ENCODE measurements around the gene TSEN15. TPM values are rescaled to one million over a fixed set of nuclear protein-coding genes. Genes with fewer than 3 reads are reported as not detected.

TSEN15 gene
- total and polyA plus RNA-seq, 2 of the 13 experiments (the other 11 are each of a cell fraction or from before 2014, with no cell fraction given) = 25.6 to 35.8 TPM

GRCh38 chr1:184002071-184002470, 49.5 kb upstream of the TSEN15 start (continued):
- TF ChIP-seq GMEB2 (CRISPR knock-in tag; IDR thresholded peaks at IDR 0.05; ENCODE audit: low read depth) (no peak), ZNF331 (CRISPR knock-in tag; IDR thresholded peaks at IDR 0.05) (peak; percentile 34; the same call in 1 of the 2 replicates), RBM39 (IDR thresholded peaks at IDR 0.05; ENCODE audit: low read depth, low read length, poor library complexity, severe bottlenecking) (no peak), ZNF292 (CRISPR knock-in tag; IDR thresholded peaks at IDR 0.05; ENCODE audit: borderline replicate concordance, low read depth) (no peak), NAIF1 (CRISPR knock-in tag; IDR thresholded peaks at IDR 0.05; ENCODE audit: borderline replicate concordance) (no peak), GABPB1 (CRISPR knock-in tag; IDR thresholded peaks at IDR 0.05) (no peak), KMT2A (CRISPR knock-in tag; IDR thresholded peaks at IDR 0.05) (no peak), ZFP36L2 (CRISPR knock-in tag; IDR thresholded peaks at IDR 0.05) (no peak), ZNF136 (CRISPR knock-in tag; IDR thresholded peaks at IDR 0.05; ENCODE audit: low read depth) (no peak), CEBPB (IDR thresholded peaks at IDR 0.05; ENCODE audit: borderline replicate concordance, low read depth, low read length) (no peak), ZNF143 (CRISPR knock-in tag; IDR thresholded peaks at IDR 0.05) (no peak), FUBP1 (CRISPR knock-in tag; IDR thresholded peaks at IDR 0.05; ENCODE audit: borderline replicate concordance) (no peak), ZFP1 (CRISPR knock-in tag; IDR thresholded peaks at IDR 0.05) (no peak), SYNCRIP (IDR thresholded peaks at IDR 0.05; ENCODE audit: insufficient read depth, low read depth, low read length) (no peak), HOXA5 (CRISPR knock-in tag; IDR thresholded peaks at IDR 0.05) (no peak), ZNF737 (CRISPR knock-in tag; IDR thresholded peaks at IDR 0.05; ENCODE audit: borderline replicate concordance) (no peak), PHB2 (IDR thresholded peaks at IDR 0.05; ENCODE audit: partially characterized antibody) (no peak), SETDB1 (CRISPR knock-in tag; IDR thresholded peaks at IDR 0.05; ENCODE audit: borderline replicate concordance) (no peak), MLX (CRISPR knock-in tag; IDR thresholded peaks at IDR 0.05) (0 out of 2 replicates have a peak, but pooled peaks have one; percentile 24), ZFX (CRISPR knock-in tag; IDR thresholded peaks at IDR 0.05; ENCODE audit: low read depth) (peak; percentile 66), PTBP1 (IDR thresholded peaks at IDR 0.05; ENCODE audit: low read depth, low read length, poor library complexity, severe bottlenecking) (no peak), ZFP36L1 (CRISPR knock-in tag; IDR thresholded peaks at IDR 0.05) (no peak), ZBTB3 (CRISPR knock-in tag; IDR thresholded peaks at IDR 0.05; ENCODE audit: borderline replicate concordance, low read depth) (no peak), ZHX1 (CRISPR knock-in tag; IDR thresholded peaks at IDR 0.05; ENCODE audit: low read depth) (no peak)

Data from HepG2 (cell line).